CD14-positive monocyte (primary cell): ENCODE results near the gene ACSL1. TPM values are rescaled to one million over a fixed set of nuclear protein-coding genes. Genes with fewer than 3 reads are reported as not detected.

ENCODE experiments used
- DNase-seq, 3 donors: peaks; one replicate each; pipeline ENCODE4 v3.0.0-alpha.2; 2011 to 2022
- H2AFZ ChIP-seq: 2 replicates; pipeline ENCODE4 v1.6.0; 2012; ENCODE audit warnings: mild to moderate bottlenecking, low read depth, low read length, inconsistent platforms; ENCODE audit not compliant: insufficient read depth, poor library complexity, severe bottlenecking
- H3K27ac ChIP-seq, 2 donors: 1 replicate in 1 of 2; 2 replicates in 1 of 2; pipeline ENCODE4 v1.5.1; 2012 to 2013; ENCODE audit warnings: low read length in 2 of 2, control low read depth in 1 of 2, inconsistent platforms in 1 of 2, low read depth in 1 of 2, mild to moderate bottlenecking in 1 of 2
- H3K27me3 ChIP-seq, 2 donors: one replicate each; pipeline versions ENCODE4 v1.6.0 to v1.6.1; 2011 to 2013; ENCODE audit warnings: low read length in 2 of 2; ENCODE audit not compliant: control insufficient read depth in 2 of 2, insufficient read depth in 2 of 2
- H3K36me3 ChIP-seq, 2 donors: replicated peaks in 1 of 2; 1 replicate in 1 of 2; 2 replicates in 1 of 2; pipeline versions ENCODE4 v1.5.1 to v1.6.1; 2012 to 2013; ENCODE audit warnings: low read length in 2 of 2, control low read depth in 1 of 2, inconsistent platforms in 1 of 2, mild to moderate bottlenecking in 1 of 2; ENCODE audit not compliant: insufficient read depth in 2 of 2, control insufficient read depth in 1 of 2
- H3K4me1 ChIP-seq, 2 donors: 1 replicate in 1 of 2; 2 replicates in 1 of 2; pipeline versions ENCODE4 v1.5.1 to v1.6.1; 2012 to 2013; ENCODE audit warnings: low read length in 2 of 2, control low read depth in 1 of 2, inconsistent platforms in 1 of 2, mild to moderate bottlenecking in 1 of 2, moderate library complexity in 1 of 2; ENCODE audit not compliant: insufficient read depth in 2 of 2, control insufficient read depth in 1 of 2
- H3K4me2 ChIP-seq: replicated peaks from 2 replicates; pipeline ENCODE3; 2012; ENCODE audit warnings: low read length, moderate library complexity, mild to moderate bottlenecking; ENCODE audit not compliant: poor library complexity, severe bottlenecking; ENCODE audit errors: extremely low read depth
- H3K4me3 ChIP-seq, 3 experiments: fragments of 200-600 bp in 1 of 3; sonication (generic) in 1 of 3; replicated peaks in 1 of 3; 1 replicate in 2 of 3; 2 replicates in 1 of 3; pipeline ENCODE4 v1.5.1; 2011 to 2013; ENCODE audit warnings: low read length in 3 of 3, mild to moderate bottlenecking in 3 of 3, control low read depth in 2 of 3, low read depth in 2 of 3, inconsistent platforms in 1 of 3, moderate library complexity in 1 of 3
- H3K79me2 ChIP-seq: 2 replicates; pipeline ENCODE4 v1.6.0; 2012; ENCODE audit warnings: mild to moderate bottlenecking, control low read depth, inconsistent platforms, low read length, moderate library complexity; ENCODE audit not compliant: insufficient read depth
- H3K9ac ChIP-seq: 2 replicates; pipeline ENCODE4 v1.6.0; 2017; ENCODE audit warnings: low read length, mild to moderate bottlenecking; ENCODE audit not compliant: insufficient read depth, poor library complexity, severe bottlenecking
- H3K9me3 ChIP-seq, 2 donors: replicated peaks in 1 of 2; 1 replicate in 1 of 2; 2 replicates in 1 of 2; pipeline versions ENCODE4 v1.5.1 to v1.6.1; 2012 to 2013; ENCODE audit warnings: low read length in 2 of 2, control low read depth in 1 of 2; ENCODE audit not compliant: control insufficient read depth in 1 of 2, insufficient read depth in 1 of 2
- H4K20me1 ChIP-seq: 2 replicates; pipeline ENCODE4 v1.6.0; 2012; ENCODE audit warnings: mild to moderate bottlenecking, low read length, control low read depth, moderate library complexity; ENCODE audit not compliant: insufficient read depth
- H3K27ac Mint-ChIP-seq, 7 donors: one replicate each; pipeline ENCODE4 v1.8.0; 2020; ENCODE audit warnings: mild to moderate bottlenecking in 7 of 7, mixed read lengths in 7 of 7, moderate library complexity in 6 of 7, inconsistent platforms in 2 of 7
- H3K27me3 Mint-ChIP-seq, 3 donors: one replicate each; pipeline ENCODE4 v1.8.0; 2021 to 2022; ENCODE audit warnings: low read depth in 3 of 3, mild to moderate bottlenecking in 3 of 3, mixed read lengths in 3 of 3, moderate library complexity in 3 of 3, inconsistent platforms in 1 of 3
- H3K36me3 Mint-ChIP-seq, 2 donors: one replicate each; pipeline ENCODE4 v1.8.0; 2020; ENCODE audit warnings: mixed read lengths in 2 of 2, inconsistent platforms in 1 of 2, mild to moderate bottlenecking in 1 of 2
- H3K4me1 Mint-ChIP-seq: one replicate; pipeline ENCODE4 v1.8.0; 2020; ENCODE audit warnings: mild to moderate bottlenecking, mixed read lengths
- H3K4me3 Mint-ChIP-seq, 2 donors: one replicate each; pipeline ENCODE4 v1.8.0; 2020; ENCODE audit warnings: mild to moderate bottlenecking in 2 of 2, mixed read lengths in 2 of 2, moderate library complexity in 1 of 2
- H3K9me3 Mint-ChIP-seq, 7 donors: one replicate each; pipeline ENCODE4 v1.8.0; 2020 to 2022; ENCODE audit warnings: mixed read lengths in 7 of 7, mild to moderate bottlenecking in 6 of 7, moderate library complexity in 6 of 7, inconsistent platforms in 2 of 7
- WGBS: methylation state at CpG from one replicate; pipeline ENCODE4 v1.1.5; 2013; ENCODE audit warnings: missing lambda C conversion rate; ENCODE audit not compliant: insufficient coverage; 5-methylcytosine and 5-hydroxymethylcytosine counted together
- intact Hi-C, 2 donors: fragments of 100-400 bp; cut with micrococcal nuclease; formaldehyde crosslinking; loops; one replicate each; pipeline versions ENCODE4 v1.15.0 to v1.15.1; 2023
- polyA plus RNA-seq, 3 donors: library from polyadenylated mRNA; depleted of rRNA in 1 of 3; unstranded in 2 of 3; stranded (reverse) in 1 of 3; fragments of 300-500 nt in 2 of 3; fragments of >200 nt in 1 of 3; fragmentation: Illumina TruSeq in 2 of 3; gene quantifications; 1 replicate in 2 of 3; 2 replicates in 1 of 3; pipeline ENCODE4 v1.2.3, GENCODE V29; 2012 to 2021
- small RNA-seq: library from RNA; depleted of rRNA; stranded (forward); fragments of <200 nt; gene quantifications from one replicate; pipeline ENCODE3, GENCODE V24; 2012; ENCODE audit warnings: low read depth; ENCODE audit not compliant: insufficient read length
- TF ChIP-seq, protein P1 (sequence below): fragments of 200-600 bp; IDR thresholded peaks from one replicate; pipeline ENCODE4 v1.8.0; 2022; ENCODE audit warnings: antibody characterized with exemption, mild to moderate bottlenecking

ACSL1 gene
- polyA plus RNA-seq, 3 donors = 72.4 to 115 (median 115) TPM

DNA sequence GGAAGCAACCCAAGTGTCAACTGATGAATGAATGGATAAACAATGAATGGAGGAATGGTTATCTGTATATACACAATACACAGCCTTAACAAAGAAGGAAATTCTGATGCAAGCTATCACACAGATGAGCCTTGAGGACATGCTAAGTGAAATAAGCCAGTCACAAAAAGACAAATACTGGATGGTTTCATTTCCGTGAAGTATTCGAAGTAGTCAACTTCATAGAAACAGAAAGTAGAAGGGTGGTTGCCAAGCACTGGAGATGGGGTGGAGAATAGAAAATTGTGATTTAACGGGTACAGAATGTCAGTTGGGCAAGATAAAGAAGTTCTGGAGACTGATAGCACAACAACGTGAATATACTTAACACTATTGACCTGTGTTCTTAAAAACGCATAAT, 120.1 kb downstream of the ACSL1 start:
- H3K4me1 Mint-ChIP-seq = no peaks in the 10 kb centered on the region
- WGBS = 56% methylated on average over 2 of the region's 5 CpGs
- peaks cover 38 to 48% of the 10 kb centered on the region in 2 donors for H3K36me3 Mint-ChIP-seq
- Histone ChIP-seq H3K4me3 (no peak overlapping the region), H3K4me1 (no peaks in the 10 kb centered on the region), H3K79me2 (peaks cover 12% of the 10 kb centered on the region), H3K9me3 (no peaks in the 10 kb centered on the region), H3K27me3 (no peaks in the 10 kb centered on the region), H3K36me3 (peaks cover 5 to 62% of the 10 kb centered on the region in 2 donors), H2AFZ (no peak overlapping the region), H3K27ac (no peak overlapping the region), H4K20me1 (no peaks in the 10 kb centered on the region), H3K4me2 (no peak overlapping the region), H3K9ac (no peak overlapping the region)
- TF ChIP-seq, protein P1, sequence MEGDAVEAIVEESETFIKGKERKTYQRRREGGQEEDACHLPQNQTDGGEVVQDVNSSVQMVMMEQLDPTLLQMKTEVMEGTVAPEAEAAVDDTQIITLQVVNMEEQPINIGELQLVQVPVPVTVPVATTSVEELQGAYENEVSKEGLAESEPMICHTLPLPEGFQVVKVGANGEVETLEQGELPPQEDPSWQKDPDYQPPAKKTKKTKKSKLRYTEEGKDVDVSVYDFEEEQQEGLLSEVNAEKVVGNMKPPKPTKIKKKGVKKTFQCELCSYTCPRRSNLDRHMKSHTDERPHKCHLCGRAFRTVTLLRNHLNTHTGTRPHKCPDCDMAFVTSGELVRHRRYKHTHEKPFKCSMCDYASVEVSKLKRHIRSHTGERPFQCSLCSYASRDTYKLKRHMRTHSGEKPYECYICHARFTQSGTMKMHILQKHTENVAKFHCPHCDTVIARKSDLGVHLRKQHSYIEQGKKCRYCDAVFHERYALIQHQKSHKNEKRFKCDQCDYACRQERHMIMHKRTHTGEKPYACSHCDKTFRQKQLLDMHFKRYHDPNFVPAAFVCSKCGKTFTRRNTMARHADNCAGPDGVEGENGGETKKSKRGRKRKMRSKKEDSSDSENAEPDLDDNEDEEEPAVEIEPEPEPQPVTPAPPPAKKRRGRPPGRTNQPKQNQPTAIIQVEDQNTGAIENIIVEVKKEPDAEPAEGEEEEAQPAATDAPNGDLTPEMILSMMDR = no peak
- intact Hi-C loops = no loop called here
- H3K27ac Mint-ChIP-seq = peak overlapping the region in 1 of 7 donors; percentile 40
- no peak for DNase-seq
- no peaks in the 10 kb centered on the region for H3K27me3 Mint-ChIP-seq
- H3K9me3 Mint-ChIP-seq = peaks cover 0 to 2% (median 0%) of the 10 kb centered on the region in 7 donors
- H3K4me3 Mint-ChIP-seq = peak overlapping the region in 1 of 2 donors; percentile 51

Small RNA genes lying within 50 kb of the gene (small RNA-seq; reads per million reads assigned to genes)
- 7.8 reads per million, percentile 67 among the genes with 10 or more reads in this experiment for gene MIR3945

Other genes starting within 250 kb of the ACSL1 start
- 10 to 100 TPM in 2 of 3 donors, 1 to 10 TPM in 1; 6.7 to 11.3 (median 11.1) TPM for gene CASP3, start 176.5 kb downstream of the ACSL1 start, polyA plus RNA-seq
- 10 to 100 TPM in 1 of 3 donors, 1 to 10 TPM in 2; 7.0 to 10.5 (median 10.0) TPM for gene PRIMPOL, start 176.2 kb downstream of the ACSL1 start, polyA plus RNA-seq
- gene CENPU, start 91.9 kb downstream of the ACSL1 start, polyA plus RNA-seq = 1 to 10 TPM; 1.2 to 1.6 (median 1.5) TPM
- not detected for gene HELT, start 192.5 kb upstream of the ACSL1 start, polyA plus RNA-seq